Right forelimb (tissue), 1 donor: Measurements from ENCODE around the gene CRY2.

Experiments
- DNase-seq: peaks from one replicate; pipeline ENCODE4 v3.0.0-alpha.2; 2018

The CRY2 gene

DNA sequence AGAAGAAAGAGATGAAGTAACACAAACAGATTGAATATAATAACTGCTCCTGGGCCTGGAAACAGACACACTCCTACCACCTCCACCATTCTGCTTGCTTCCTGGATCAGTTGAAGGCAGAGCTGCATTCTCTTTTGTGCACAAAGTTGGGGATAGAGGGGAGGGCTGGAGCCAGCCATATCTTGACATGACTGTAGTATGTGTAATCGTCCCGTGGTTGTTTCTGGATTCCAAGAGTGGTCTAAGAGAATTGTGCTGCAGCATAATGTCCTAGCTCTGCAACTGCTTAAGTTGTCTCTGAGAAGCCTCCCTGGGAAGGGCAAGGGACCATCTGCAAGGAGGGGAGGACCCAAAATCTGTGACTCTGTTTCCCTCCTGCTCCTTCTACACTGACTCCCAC lies 3.2 kb downstream of the CRY2 start:
- DNase-seq, result no peak

DNA sequence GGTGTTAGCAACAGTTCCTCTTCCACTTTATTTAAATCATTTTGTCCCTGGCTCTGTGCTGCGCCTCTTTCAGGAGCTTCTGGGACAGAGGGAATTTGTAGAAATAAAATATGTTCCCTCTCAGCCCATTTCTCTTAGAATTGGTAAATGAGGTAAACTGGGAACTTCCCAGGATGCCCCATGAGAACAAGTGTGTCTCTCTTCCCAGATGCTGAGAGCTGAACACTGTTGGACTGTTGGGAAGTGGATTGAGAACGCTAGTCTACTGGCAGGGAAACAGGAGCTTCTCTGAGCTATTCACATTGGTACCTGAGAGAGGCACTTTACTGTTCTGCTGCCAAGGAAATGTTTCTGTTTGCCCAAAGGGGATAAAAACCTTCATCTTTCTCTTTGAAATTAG lies 4.0 kb downstream of the CRY2 start:
- DNase-seq, result no peak

DNA sequence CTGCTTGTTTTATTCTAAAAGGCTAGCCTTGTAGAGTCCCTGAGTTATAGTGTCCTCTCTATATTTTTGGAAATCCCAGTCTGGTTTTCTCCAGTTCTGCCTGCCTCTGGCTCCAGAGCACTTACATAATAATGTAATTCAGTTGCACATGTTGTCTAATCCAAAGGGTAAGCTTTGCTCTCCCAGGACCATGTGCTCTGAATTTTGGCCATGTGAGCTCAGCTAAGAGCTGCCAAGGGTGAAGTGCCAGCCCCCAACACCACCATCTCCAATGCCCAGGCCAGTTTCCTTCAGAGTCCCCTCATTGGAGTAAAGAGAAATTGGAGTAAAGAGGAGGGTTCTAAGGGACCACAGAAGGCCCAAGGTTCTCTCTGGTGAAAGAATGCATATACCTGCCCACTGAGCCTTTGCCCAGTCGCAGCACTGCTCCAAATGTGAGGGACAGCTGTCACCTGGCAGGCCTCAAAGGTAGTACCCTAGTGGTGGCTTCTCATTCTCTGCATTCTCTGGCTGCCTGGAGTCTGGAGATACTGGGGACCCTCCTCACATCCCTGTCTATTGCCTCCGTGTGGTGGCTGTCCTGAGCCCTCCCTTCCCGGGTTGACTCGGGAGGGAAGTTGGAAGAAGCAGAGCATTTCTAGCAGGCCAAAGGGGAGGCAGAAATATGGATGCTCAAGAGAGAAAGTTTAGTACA lies 4.9 kb downstream of the CRY2 start:
- no peak for DNase-seq

DNA sequence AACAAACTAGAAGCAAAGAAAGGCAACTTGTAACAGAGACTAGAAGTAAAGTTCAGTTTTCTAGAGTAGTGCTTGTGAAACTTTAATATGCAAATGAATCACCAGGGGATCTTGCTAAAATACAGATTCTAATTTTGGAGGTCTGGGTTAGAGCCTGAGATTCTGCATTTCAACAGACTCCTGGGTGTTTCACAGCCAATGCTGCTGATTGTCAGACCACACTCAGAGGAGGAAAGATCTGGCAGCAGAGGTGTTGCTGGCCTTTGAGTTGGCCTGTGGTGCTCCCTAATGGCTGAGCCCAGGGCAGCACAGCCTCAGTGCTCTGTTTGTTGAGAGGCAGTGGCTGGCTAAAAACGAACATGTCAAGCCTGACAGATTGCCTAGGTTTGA lies 5.4 kb downstream of the CRY2 start:
- no peak for DNase-seq

DNA sequence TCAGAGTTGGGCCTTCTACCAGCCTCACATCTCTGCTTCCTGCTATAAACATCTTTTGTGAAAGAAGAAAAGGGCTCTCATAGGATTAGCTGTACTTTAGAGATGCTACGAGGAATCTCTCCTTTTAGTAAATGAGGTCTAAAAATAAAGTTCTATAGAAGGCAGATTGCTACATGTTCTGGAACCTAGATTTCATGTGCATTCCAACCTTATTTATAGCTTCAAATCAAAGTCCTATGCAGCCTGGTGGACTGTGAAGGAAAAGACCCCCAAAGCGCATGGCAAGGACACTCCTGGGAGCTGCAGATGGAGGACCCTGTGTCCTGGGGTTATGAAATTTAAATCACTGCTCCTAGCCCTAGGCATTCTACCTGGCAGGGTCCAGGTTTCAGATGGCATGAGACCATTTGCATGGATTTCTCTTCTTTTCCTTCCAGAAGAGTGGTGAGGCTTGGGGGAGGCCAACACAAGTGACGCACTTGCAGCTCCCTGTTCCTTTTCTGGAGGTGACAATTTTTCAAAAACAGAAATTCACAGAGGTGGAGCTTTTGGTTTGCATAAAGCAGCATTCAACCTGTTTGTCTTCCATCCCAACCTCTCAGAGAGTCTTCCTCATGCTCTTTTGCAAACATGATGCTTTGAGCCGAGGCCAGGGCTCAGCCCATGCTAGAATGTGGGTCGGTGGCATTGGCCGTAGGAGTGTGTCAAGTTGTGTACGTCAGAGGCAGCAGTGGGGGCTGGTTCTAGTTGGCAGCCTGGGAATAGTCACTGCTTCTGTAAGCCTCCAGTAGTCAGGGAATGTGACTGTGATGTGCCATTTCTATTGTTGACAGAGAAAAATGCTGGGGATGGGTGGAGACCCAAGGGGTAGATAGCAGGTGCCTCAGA lies 6.3 kb downstream of the CRY2 start:
- no peak for DNase-seq

DNA sequence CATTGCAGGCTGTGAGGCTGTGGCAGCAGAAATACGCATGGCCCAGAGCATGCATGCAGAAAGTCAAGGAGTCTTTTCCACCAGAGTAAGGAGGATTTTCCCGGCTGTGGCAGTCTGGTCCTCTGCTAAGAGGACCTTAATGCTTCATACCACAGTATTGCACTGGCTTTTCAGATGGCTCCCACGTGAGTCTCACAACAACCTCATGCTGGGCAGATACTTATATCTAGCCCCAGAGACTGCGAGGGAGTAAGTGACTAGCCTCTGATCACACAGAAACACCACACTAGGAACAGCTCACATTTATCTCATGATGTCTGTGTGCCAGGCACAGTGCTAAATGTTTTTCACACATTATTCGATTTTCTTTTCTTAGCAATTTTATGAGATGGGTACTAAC lies 8.0 kb downstream of the CRY2 start:
- no peak for DNase-seq

DNA sequence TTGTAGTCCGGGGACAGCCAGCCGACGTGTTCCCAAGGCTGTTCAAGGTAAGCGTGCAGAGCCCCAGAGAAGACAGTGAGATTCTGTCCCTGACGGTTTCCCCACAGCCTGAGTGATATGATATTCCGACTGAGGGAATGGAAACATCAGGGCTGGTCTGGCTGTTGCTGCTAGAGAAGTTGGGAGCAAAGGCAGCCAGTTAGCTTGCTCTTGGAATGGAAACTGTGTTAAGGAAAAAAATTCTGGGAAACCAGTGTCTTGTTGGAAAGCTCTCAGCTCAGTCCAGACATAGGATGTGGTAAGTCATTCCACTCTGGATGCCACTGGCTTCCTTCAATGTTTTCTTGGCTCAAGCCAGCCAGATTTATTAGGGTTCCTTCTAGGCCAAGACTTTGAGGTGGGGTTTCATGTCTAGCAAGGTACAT lies 8.8 kb downstream of the CRY2 start:
- peak; percentile 73 for DNase-seq

DNA sequence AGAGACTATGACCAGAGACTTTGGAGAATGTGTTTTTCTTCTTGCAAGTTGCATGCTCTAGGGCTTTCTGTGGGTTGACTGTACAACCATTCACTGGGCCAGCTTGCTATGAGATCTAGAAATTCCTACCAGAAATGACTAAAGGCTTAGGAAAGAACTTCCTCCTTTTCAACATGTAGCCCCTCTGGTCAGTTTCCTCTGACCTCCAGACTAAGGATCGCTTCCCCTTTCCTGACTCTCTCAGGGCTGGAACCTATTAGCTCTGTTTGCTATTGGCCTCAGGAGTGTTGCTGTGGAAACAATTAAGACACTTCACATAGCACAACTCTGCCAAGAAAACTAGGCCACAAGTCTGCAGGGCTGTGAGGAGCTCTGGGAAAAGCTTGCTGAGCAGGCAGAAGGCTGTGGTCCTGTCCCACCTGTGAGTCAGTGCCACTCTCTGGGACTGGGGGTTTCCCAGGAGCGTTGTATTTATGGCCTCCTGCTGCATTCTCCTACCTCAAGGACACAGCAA lies 10.7 kb downstream of the CRY2 start:
- peak; percentile 60 for DNase-seq

DNA sequence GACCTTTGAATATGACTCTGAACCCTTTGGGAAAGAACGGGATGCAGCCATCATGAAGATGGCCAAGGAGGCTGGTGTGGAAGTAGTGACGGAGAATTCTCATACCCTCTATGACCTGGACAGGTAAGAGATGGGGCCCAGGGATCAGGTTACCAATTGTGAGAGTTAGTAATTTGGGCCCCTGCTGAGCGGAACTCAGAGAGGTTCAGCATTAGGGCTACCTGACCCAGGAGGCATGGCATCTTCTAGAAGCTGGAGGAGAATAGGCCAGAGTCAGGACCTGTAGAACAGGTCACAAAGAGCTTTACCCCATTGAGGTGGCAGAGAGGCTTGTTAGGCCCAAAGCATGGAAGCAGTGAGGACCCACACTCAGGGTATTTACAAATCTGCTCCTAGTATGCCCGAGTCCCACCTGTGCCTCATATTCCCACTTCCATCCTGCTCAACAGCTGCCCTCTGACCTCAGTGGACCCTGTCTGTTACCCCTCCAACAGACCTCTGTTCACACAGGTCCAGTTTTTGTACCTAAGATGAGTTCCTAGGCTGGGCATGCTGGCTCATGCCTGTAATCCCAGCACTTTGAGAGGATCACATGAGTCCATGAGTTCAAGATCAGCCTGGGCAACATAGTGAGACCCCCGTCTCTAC lies 11.6 kb downstream of the CRY2 start:
- DNase-seq, result no peak

DNA sequence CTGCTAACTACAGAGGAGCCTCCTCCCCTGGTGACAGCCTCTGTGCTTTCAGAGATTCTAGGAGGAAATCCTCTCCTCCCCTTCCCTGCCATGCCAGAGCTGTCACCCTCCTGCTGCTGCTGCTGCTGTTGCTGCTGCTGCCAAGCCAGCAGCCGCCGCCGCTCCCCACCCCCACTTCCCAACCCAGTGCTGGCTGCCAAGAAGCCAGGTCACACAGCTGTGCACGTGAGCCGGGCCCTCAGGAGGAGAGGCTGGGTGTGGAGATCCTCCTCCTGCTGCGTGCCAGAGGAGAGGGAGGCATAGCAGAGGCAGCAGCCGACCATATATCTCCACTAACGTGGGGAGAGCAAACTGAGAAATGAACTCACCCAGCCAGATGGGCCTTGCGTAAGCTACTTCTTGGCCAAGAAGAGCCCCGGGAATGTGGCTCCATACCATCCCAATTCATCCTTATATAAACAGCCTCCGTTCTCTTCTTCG lies 12.4 kb downstream of the CRY2 start:
- peak; percentile 90 for DNase-seq

DNA sequence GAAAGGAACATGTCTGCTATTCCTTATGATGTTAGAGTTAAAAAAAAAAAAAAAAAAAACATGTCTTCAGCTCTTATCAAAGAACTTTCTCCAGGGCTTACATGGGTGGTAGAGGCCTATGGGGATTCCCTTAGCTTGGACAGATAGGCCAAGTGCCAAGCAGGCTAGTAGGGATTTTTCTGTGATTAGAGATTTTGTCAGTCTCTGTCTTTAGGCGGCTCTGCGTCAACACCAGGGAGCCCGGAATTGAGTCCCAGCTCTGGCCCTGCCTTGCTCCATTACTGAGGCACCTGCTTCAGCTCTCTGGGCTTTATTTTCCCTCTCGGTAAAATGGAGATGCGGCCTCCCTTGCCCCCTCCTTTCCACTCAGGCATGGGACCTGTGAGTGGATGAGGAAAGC lies 13.1 kb downstream of the CRY2 start:
- DNase-seq, result no peak

DNA sequence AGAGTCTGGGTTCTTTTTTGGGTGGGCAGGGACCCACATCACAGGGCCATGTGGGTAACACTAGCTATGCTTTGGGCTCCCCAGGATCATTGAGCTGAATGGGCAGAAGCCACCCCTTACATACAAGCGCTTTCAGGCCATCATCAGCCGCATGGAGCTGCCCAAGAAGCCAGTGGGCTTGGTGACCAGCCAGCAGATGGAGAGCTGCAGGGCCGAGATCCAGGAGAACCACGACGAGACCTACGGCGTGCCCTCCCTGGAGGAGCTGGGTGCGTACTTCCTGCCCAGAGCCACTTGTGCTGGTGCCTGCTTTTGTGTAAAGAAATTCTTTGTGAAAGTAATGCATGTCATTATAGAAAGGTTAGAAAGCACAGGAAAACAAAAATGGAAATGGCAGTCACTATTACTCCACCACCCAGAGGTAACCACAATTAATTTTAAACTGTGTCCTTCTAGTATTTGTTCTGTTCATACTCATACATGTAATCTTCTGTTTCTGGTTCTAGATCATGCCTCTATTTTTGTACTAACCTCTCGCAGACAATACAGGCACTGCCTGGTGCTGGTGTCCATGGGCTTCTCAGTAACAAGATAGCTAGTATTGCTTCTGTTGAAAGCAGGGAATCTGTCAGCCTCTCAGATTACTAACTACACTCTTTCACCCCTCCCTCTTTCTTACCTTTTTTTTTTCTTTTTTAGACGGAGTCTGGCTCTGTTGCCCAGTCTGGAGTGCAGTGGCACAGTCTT lies 13.7 kb downstream of the CRY2 start:
- DNase-seq, result no peak

DNA sequence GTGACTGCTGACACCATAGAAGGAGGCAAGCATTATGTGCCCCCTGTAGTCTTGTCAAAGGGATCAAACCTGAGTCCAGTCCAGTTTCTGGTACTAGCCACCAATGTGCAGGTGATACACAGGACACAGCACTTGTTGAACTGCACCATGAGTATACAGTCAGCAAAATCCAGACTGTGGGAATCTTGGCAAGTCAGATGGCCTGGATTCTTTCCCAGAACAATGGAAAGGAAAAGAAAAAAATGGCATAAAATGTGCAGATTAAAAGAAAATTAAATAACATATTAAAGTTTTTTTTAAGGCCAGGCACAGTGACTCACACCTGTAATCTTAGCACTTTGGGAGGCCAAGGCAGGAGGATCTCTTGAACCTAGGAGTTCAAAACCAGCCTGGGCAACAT lies 16.8 kb downstream of the CRY2 start:
- DNase-seq, result no peak

DNA sequence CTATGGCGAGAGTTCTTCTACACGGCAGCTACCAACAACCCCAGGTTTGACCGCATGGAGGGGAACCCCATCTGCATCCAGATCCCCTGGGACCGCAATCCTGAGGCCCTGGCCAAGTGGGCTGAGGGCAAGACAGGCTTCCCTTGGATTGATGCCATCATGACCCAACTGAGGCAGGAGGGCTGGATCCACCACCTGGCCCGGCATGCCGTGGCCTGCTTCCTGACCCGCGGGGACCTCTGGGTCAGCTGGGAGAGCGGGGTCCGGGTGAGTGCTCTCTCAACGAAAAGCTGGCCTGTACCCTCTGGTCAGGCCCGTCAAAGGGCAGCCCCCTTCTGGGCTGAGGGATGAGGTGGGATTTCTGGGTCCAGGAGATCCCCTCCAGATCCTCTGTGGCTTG lies 22.3 kb downstream of the CRY2 start:
- no peak for DNase-seq

DNA sequence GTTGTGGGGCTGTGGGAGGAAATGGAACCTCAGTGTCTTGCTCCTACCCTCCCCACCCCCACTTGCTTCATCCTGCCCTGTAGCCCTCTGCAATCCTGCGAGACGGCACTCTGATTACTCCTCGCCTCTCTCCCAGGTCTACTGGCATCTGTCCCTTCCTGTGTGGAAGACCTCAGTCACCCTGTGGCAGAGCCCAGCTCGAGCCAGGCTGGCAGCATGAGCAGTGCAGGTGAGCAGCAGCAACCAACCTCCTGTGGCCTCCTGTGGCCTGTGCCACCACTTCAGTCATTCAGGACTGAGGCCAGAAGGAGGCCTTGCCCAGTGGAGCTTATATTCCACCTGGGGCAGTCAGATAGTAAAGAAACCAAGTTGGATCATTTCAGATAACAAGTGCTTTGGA lies 23.4 kb downstream of the CRY2 start:
- no peak for DNase-seq

DNA sequence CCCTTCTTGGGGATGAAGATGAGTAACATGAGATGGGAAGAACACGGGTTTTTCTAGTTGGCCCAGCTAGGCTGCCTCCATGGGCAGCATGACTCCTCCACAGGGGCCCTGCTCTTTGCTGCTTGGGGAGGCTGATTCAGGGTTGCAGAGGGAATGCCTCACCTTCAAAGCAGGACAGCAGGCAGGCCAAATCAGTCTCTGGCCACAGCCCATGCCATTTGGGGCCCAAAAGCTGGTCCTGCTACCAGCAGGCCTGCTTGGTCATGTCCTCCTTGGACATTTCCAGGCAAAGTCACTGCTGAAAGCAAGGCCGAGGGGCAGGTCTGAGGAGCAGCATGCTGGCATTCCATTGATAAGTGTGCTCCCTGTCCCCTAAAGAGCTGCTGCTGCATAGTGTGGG lies 24.4 kb downstream of the CRY2 start:
- no peak for DNase-seq

DNA sequence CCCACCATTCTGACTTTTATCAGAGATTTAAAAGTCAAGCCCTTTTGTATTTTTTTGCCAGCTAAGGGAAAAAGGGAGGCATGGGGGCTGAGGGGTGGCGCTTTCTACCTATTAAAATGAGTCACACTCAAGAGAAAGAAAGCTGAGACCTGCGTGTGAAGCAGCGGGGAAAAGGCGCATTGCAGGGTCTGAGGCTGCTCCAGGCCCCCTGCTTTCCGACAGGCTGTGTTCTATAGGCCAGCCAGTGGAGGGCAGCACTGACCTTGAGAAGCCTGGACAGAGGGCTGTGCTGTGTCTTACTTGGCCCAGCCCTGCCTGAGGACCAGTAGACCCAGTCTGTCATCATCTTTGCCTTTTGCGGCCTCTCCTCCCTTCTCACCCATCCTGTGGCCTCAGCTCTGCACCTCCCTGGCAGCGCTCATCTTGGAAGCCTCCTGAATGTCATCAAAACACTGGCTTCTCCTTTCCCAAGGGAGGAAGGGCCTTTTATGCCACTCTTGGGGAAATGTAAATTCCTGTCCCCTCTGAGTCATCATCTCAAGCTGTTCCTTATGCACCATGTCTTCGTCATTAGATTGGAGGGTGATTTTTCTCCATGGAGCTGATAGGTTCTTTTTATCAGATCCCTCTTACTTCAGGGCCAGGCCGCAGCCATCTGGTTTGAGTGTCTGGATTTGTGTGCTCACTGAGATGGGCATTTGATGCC lies 25.5 kb downstream of the CRY2 start:
- DNase-seq, result no peak

DNA sequence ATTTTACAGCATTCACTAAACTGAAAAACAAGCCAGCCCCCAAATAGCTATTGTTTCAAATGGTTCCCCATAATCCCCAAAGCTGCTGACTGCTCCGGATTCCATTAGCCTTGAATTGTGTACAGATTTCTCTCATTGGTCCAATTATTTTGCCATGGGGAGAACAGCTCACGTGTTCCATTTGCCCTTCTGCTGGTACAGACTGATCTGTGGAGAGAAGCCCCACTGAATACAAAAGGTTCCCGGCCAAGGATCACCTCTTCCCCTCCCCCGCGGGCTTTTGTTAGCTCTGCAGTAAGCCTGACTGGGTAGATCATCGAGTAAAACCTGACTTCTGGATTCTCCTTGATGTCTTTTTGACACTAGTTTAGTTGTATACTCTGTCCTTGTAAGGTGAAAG lies 29.1 kb downstream of the CRY2 start:
- no peak for DNase-seq

DNA sequence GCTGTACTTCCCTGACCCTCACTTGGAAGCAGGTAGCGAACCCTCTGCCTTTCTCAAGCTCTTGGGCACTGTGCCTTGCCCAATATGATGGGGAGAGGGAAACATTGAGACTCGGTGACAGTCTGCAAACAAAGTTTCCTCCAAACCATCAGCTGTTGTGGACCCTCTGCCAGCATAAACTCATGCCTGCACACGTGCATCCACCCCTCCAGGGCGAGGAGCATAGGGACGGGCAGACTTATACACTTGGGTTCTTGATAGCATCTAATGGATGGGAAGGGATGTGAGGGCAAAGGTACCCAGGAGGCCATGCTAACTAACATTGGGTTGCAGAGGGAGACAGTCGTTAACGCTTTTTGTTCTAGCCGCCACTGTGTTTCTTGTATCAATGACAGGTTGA lies 29.9 kb downstream of the CRY2 start:
- DNase-seq, result no peak

DNA sequence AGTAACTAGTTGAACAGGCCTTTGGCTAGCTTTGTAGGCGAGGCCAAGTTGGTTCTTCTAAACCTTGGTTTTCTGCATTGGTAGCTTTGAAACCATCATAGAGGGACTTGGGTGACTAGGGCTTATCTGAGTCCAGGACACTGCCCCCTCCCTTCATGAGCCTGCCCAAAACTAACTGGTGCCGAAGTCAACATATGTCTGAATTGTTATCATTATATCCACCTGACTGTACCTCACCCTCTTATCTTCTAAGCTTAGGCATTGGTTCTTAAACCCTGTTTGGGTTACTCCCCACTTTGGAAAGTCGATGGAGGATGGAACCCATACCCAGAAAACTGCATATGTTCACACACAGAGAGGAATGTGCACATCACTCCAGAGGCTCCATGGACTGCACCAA lies 30.6 kb downstream of the CRY2 start:
- DNase-seq, result no peak

DNA sequence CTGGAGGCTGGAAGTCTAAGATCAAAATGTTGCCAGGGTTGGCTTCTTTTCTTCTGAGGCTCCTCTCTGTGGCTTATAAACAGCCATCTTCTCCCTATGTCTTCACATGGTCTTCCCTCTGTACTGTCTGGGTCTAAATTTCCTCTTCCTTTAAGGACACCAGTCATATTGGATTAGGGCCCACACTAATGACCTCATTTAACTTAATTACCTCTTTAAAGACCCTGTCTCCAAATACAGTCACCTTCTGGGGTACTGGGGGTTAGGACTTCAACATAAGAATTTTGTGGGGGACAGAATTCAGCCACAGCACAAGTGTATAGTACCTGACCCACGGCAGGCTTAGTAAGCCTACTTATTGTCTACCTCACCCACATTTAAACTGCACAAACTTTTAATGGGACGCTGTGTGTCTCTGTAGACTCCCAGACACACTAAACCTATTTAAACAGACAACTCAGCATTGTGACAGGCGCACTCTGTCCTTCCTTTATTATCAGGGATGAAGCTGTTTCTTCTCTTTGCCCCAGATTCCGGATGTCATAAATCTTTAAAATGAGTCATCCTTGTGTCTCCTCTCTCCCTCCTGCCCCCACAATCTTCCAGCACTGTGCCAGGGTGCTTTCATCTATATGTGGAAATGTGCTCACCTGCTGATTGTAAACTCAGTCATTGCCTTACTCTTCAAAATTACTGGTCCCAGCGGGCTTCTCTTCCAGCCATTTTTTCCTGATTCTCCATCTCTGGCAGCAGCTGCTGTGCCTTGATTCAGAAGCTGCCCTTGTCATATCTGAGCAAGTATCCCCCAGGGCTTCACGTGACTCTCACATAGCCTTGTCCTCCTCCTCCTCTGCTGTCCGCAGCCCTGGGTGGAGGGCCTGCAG lies 32.8 kb downstream of the CRY2 start:
- no peak for DNase-seq
